Erythroblast (primary cell): ENCODE measurements around the gene MAP3K5.

Experiments used
- DNase-seq, 2 experiments: peaks; one replicate each; lab custom pipeline; 2025; lab: John Stamatoyannopoulos, UW
- GATA1 ChIP-seq: IDR thresholded peaks from 2 replicates; pipeline ENCODE4 v1.6.1; 2011; ENCODE audit warnings: low read depth, mild to moderate bottlenecking, control low read depth, low read length, moderate library complexity
- POLR2A ChIP-seq: IDR thresholded peaks from 2 replicates; pipeline ENCODE4 v1.6.1; 2011; ENCODE audit warnings: mild to moderate bottlenecking, low read length

Gene MAP3K5

DNA sequence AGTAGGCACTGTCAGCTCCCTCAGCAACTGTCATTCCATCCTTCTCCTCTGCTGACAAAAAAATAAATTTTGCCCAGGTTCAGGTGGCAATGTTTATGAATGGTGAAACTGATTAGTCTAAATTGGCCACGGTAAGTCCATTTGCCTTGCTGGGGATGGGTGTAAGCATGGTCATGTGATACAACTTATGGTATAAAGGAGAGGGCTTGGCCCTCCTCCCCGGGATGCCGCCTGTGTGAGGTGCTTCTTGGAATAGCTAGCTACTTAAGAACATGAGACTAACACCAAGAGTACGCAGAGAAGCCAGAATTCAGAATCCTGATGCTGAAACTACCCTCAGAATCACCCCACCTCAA is 147.7 kb downstream of the MAP3K5 start:
- TF ChIP-seq POLR2A: no peak
- no peak for TF ChIP-seq GATA1
- DNase-seq: no peak

GRCh38 chr6:136643850-136644596 is 148.3 kb downstream of the MAP3K5 start:
- DNase-seq: peak; percentile 66 to 84
- TF ChIP-seq POLR2A (no peak), GATA1 (no peak)

DNA sequence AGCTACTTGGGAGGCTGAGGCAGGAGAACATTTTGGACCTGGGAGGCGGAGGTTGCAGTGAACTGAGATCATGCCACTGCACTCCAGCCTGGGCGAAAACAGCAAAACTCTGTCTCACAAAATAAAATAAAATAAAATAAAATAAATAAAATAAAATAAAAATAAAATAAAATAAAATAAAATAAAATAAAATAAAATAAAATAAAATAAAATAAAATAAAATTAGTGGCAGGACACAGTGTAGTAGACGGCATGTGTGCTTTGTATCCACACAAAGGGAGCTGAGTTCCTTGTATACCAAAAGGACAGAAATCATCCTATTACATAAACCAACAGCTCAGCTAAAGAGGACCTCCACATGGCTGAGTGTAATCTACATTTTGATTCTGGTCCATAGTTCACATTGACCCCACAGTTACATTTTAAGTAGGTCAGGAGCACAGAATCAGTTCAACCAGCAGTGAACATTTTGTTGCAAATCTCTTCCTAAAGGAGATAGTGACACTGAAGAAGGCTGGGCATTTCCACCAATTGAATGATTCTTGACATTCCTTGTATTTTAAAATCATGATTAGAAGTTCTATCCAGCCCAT is 150.3 kb downstream of the MAP3K5 start:
- DNase-seq: no peak
- TF ChIP-seq GATA1 (no peak), POLR2A (no peak)

DNA sequence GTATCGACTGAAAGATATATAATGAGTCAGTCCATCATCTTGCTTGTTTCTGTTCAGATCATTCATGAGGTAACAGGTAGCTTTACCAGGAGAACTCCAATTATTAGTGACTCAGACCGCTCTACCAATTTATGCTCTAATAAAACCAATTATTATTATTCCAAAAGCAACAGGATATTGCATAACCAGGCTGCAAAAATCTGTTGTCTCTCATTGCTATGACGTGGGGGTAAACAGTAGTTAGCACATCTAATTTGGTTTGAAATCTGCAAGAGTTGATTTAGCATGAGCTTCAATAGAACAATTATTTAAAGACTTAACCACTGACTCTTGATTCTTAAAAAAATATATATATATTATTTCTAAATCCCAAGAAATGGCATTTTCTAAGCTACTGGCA is 151.1 kb downstream of the MAP3K5 start:
- no peak for DNase-seq
- TF ChIP-seq GATA1 (no peak), POLR2A (no peak)

DNA sequence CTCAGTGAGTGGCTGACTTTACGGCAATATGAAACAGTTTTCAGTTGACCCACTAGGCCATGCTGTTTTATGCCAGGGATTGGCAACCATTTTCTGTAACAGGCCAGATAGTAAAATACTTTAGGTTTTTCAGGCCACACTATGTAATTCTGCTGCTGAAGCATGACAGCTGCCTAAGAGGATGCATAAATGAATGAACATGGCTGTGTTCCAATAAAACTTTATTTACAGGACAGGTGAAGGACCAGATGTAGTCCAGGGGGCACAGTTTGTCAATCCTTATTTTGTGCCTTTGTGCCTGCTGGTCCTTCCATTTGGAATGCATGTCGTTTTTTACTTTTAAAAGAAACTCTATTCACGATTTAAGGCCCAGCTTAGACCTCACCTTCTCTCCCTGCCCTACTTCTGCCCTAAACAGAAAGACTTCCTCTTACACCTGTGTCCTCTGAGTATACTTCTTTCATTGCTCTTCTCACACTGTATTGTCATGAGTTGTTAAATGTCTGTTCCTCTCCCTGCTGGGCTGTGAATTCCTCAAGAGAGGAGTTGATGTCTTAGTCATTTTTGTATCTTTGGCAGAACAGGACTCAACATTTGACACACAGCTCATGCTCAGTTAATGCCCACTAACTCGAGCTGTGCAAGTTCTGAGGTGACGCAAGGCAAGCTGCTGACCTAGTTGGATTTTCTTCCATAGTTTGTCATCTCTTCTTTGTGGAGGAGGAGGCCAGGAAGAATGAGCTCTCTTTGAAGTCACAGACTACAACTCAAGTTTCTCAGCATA is 152.0 kb downstream of the MAP3K5 start:
- DNase-seq: no peak

GRCh38 chr6:136639702-136640101 is 152.6 kb downstream of the MAP3K5 start:
- DNase-seq: no peak
- no peak for TF ChIP-seq POLR2A
- TF ChIP-seq GATA1: no peak

More for the DNA sequence above, 152.0 kb downstream of the MAP3K5 start:
- TF ChIP-seq GATA1 (no peak), POLR2A (no peak)

- no peak for DNase-seq
- TF ChIP-seq GATA1 (no peak), POLR2A (no peak)
Observed at GRCh38 chr6:136635615-136636014, 156.7 kb downstream of the MAP3K5 start.

- DNase-seq: no peak
Observed at GRCh38 chr6:136633355-136633754, 158.9 kb downstream of the MAP3K5 start.

DNA sequence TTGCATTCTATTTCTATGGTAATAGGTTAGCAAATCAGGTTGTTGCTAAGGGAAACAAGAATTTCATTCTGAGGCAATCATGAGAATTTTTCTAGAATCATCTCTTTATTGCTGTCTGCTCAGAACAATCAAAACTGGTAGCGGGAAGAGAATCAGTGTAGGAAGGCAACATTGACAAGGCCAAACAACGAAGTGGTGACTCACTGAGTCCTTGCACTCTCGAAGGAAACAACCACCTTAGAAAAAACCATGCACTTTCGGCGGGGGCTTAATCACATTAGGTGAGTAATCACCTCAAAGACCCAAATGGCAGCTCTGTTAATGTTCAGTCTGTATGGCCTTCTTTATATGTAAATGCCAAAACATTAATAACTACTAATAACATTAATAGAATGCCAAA is 163.3 kb downstream of the MAP3K5 start:
- TF ChIP-seq POLR2A: no peak
- no peak for TF ChIP-seq GATA1
- no peak for DNase-seq

More at GRCh38 chr6:136633355-136633754, 158.9 kb downstream of the MAP3K5 start:
- no peak for TF ChIP-seq POLR2A
- TF ChIP-seq GATA1: no peak

DNA sequence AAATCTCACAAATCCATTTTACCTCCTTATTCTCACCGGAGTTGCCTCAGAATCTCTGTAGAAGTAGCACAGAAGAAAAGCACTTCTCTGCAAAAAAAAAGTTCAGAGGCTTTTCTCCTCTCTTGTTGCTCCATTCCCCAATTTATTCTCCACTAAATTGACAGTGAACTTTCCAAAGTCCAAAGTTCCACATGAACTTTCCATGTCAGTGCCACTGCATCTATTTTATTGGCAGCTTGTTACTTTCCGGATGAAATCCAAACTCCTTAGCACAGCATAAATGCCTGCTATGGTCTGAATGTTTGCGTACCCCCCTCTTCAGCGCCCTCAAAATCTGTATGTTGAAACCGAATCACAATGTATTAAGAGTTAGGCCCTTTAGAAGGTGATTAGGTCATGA is 165.1 kb downstream of the MAP3K5 start:
- DNase-seq: no peak
- TF ChIP-seq GATA1: no peak
- TF ChIP-seq POLR2A: no peak

GRCh38 chr6:136625293-136625692 is 167.0 kb downstream of the MAP3K5 start:
- TF ChIP-seq POLR2A: no peak
- TF ChIP-seq GATA1: no peak
- no peak for DNase-seq

DNA sequence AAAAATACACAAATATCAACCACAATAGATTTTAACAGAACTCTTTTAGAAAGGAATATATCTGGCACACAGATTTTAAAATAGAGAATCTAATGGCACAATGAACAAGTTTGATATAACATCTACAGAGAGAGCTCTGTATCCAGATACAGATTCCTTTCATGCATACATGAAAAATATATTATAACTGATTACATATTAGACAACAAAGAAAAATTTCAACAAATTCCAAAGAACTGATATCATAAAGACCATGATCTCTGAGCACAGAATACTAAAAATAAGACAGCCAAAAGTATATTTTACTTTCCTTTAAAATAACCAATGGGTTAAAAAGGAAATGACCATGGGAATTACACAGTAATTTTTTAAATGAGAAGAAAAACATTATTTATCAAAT is 167.9 kb downstream of the MAP3K5 start:
- TF ChIP-seq POLR2A (no peak), GATA1 (no peak)
- no peak for DNase-seq

DNA sequence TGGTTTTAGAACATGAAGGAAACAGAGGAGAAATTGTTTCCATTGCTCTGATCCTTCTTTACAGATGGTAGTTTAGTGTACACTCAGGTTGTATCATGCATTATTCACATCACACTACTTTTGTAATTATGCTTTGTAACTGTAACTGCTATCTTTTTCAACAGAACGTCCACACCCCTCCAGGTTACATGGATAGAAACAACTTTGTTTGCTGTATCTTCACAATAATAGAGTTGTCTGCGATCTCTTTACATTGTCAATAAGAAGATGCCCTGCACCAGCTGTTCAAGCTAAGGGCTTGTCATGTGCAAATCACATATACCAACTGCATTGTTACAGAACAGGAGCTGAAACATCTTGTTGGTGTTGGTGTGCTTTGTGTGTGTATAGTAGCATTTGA is 174.2 kb downstream of the MAP3K5 start:
- TF ChIP-seq GATA1 (no peak), POLR2A (no peak)

DNA sequence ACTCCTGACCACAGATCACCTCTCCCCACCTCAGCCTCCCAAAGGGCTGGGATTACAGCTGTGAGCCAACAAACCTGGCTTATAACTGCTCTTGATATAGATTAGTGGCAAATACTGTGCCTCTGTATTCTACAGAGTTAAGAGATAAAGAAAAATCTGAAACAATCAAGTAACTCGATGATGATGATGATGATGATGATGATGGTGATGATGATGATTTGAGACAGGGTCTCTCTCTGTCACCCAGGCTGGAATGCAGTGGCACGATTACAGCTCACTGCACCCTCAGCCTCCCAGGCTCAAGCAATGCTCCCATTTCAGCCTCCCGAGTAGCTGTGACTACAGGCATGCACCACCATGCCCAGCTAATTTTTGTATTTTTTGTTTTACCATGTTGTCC is 175.8 kb downstream of the MAP3K5 start:
- DNase-seq: no peak
- no peak for TF ChIP-seq POLR2A
- TF ChIP-seq GATA1: no peak

More for the DNA sequence above, 174.2 kb downstream of the MAP3K5 start:
- DNase-seq: peak; percentile 19 to 62
